NCI-H1694 (cell line): Measurements from ENCODE around the gene ALX1.
"Not testable (repeated sequence)": the region's sequence is repeated elsewhere in the genome, so short reads cannot be mapped to it uniquely, and the experiment has no call there.

Experiments used
- DNase-seq: peaks from one replicate; lab custom pipeline; 2025; lab: John Stamatoyannopoulos, UW

The ALX1 gene

GRCh38 chr12:85301051-85301450 lies 21.0 kb downstream of the ALX1 start:
- DNase-seq = no peak

GRCh38 chr12:85308374-85308773 lies 28.4 kb downstream of the ALX1 start:
- no peak for DNase-seq

- DNase-seq = no peak
These were observed 29.1 kb downstream of the ALX1 start for GRCh38 chr12:85309125-85309566.

GRCh38 chr12:85310025-85310424 lies 30.0 kb downstream of the ALX1 start:
- DNase-seq = no peak

- no peak for DNase-seq
These were observed 30.5 kb downstream of the ALX1 start for GRCh38 chr12:85310456-85311076.

GRCh38 chr12:85317866-85318636 lies 38.0 kb downstream of the ALX1 start:
- not testable (repeated sequence) for DNase-seq

- DNase-seq = no peak
These were observed 42.7 kb downstream of the ALX1 start for GRCh38 chr12:85322715-85323114.

GRCh38 chr12:85325442-85325841 lies 45.4 kb downstream of the ALX1 start:
- DNase-seq = no peak

GRCh38 chr12:85329913-85330312 lies 49.9 kb downstream of the ALX1 start:
- no peak for DNase-seq

GRCh38 chr12:85348779-85349178 lies 68.8 kb downstream of the ALX1 start:
- no peak for DNase-seq

- DNase-seq = no peak
These were observed 70.3 kb downstream of the ALX1 start for GRCh38 chr12:85350356-85350755.
